ENCODE results near the gene USP9Y.
"Not testable (repeated sequence)": the region's sequence is repeated elsewhere in the genome, so short reads cannot be mapped to it uniquely, and the experiment has no call there.

The USP9Y gene

DNA sequence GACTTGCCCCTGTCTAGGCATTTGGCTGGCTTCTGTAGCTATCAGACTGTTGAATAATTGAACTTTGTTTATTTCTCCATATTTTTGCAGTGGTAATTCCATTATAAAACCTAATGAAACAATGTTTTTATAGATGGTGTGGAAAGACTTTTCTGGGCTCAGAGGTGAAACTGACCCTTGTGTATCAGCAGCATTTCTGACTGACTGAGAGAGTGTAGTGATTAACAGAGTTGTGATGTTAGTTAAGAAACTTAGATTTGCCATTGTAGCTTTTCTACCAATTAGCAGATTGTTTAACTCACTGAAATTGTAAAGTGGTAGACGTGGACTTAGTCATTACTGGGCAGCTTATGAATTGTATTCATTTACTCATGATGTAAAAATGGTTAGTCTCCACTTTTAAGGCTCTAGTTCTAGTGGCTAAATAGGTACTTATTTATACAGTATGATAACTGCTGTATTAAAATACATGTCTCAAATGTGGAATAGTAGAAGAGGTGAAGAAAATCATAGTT is at the start of gene USP9Y:
TSS of gene USP9Y (plus strand) at position 51 of the 515 bp plus-strand sequence. CDS start 8,217 bp downstream, outside the sequence.
- no peak for DNase-seq

DNA sequence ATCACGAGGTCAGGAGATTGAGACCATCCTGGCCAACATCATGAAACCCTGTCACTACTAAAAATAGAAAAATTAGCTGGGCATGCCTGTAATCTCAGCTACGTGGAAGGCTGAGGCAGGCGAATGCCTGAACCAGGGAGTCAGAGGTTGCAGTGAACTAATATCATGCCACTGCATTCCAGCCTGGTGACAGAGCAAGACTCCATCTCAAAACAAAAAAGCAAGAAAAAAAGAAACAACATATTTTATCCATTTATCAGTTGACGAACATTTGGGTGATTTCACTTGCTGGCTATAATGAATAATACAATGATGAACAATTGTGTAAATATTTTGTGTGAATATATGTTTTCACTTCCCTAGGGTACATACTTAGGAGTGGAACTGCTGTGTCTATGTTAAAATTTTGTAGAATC is 49.4 kb upstream of the USP9Y start:
- no peak for DNase-seq

GRCh38 chrY:12661745-12662681 is 39.0 kb upstream of the USP9Y start:
- peak; percentile 80 for DNase-seq

DNA sequence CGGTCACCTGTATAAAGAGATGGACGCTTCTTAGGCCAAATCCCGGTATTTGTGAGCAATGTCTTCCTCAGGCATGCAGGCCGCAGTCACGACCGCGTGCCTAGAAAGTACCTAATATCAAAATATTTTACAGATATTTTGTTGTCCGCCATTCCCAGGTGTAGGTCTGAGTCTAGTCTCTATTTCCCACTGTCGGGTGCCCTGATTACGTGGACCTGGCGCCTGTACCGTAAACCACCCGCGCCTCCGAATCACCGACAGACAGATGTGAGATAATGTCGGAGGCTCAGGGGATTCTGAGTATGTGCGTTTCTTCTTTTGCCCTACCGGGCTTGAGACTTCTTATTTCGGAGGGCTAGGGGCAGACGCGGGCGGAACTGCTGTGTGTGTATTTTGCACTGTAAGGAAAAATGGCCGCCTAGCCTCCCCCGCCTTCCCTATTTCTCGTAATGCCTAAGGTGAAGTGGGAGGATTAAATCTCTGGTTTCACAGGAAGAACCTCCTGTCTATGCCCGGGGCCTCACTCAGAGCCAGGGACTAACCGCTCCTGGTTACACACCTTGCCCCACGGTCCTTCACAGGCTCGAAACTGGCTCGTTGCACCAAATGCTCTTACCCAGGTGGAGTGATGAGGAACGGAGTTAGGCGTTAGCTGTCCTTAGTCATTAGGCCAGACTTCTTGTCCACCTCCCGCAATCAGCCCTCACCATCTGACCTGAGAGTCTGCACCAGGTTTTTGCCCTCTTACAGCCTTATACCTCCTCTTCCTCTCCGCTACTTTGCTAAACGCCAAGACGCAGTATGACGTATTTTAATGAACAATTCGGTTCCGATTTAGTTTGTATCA is 38.1 kb upstream of the USP9Y start:
- DNase-seq: peak; percentile 83

DNA sequence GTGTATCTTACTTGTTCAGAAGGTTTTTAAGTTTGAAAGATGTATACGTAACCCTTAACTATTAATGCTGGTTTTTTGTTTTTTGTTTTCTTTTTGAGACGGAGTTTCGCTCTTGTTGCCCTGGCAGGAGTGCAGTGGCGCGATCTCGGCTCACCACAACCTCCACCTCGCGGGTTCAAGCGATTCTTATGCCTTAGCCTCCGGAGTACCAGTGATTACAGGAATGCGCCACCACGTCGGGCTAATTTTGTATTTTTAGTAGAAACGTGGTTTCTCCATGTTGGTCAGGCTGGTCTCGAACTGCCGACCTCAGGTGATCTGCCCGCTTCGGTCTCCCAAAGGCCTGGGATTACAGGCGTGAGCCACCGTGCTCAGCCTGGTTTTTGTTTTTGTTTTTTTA is 37.2 kb upstream of the USP9Y start:
- not testable (repeated sequence) for DNase-seq

DNA sequence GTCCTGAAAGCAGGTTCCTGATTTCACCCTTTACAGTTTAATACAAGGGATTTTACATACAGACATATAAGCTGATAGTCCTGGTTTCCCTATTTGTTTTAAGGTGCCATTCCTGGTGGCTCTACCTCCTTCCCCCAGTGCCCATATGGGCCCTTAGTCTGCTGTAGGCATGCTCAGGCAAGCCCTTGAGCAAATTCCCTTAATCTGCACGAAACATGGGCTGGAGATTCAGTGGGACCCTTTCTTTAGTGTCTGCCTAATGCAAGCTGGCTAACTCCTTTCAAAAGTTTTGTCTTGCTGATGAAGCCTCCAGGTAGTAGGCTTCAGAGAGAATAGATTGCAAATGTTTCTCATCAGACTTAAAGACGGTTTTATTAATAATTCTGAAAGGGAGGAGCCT is 22.9 kb upstream of the USP9Y start:
- no peak for DNase-seq

- DNase-seq: no peak
Measured at GRCh38 chrY:12681535-12681934, 19.5 kb upstream of the USP9Y start.

DNA sequence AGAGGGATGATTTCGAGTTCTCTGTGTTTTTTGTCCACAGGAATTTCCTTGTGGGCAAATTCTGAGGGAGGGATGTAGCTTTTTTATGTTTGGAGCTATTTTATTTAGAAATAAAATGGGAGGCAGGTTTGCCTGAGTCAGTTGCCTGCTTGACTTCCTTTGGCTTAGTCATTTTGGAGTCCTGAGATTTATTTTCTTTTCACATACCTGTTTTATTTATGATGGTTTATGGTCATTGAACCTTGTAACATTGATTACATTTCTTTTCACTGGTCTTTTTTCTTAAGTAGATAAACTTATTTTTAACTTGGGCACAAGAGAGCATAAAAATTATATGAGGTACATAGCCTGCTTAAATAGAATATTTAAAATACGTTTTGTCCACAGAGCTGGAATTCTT is 12.7 kb upstream of the USP9Y start:
- DNase-seq: no peak

DNA sequence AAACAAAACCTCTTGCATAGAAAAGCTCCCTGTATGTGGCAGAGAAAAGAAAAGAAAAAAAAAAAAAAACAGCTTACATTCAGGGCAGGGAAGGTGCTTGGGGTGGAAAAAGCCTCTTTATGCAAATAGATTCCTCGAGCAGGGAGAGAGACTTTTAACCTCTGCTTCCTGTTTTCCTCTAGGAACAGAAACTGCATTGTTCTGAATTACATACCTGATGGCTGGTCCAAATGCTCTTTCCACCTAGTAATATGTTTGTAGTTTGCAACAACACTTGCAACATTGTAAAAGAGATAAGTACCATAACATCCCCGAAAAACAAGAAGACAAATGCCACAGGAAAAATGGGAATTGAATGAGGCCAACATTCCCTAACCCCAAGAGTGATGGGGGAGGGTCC is 944 bp upstream of the USP9Y start:
- DNase-seq: no peak

- no peak for DNase-seq
Measured at GRCh38 chrY:12702174-12702573, 1.1 kb downstream of the USP9Y start.

DNA sequence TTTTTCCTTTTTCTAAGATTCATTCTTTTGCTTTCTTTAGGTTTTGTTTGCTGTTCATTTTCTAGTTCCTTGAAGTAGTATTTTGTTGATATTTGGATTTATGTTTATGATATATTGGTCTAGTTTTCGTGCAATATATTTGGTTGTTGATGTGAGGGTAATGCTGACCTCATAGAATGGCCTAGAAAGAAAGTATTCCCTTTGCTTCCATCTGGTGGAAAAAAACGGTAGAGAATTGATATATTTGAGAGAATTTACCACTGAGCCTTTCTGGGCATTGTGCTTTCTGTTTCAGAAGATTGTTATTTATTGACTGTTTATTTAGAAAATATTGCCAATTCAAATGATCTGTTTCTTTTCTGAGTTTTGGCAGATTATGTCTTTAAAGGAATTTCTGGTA is 9.4 kb downstream of the USP9Y start:
- DNase-seq: no peak

- DNase-seq: no peak
Measured at GRCh38 chrY:12715376-12715775, 14.3 kb downstream of the USP9Y start.

- DNase-seq: no peak
Measured at GRCh38 chrY:12729746-12730145, 28.7 kb downstream of the USP9Y start.

DNA sequence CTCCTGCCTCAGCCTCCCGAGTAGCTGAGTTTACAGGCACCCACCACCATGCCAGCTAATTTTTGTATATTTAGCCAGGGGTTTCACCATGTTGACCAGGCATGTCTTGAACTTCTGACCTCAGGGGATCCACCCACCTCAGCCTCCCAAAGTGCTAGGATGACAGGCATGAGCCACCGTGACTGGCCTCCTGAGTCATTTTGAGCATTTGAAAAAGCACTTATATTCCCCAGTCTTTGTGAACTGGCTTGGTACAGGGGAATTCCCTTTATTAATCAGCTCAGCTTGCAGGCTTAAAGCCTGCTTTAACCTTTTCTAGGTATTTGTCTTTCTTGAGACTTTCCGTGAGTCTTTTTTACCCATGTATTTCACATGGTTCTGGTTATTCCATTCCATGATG is 32.6 kb downstream of the USP9Y start:
- DNase-seq: no peak

- DNase-seq: no peak
Measured at GRCh38 chrY:12734051-12734450, 33.0 kb downstream of the USP9Y start.

- no peak for DNase-seq
Measured at GRCh38 chrY:12741414-12741813, 40.4 kb downstream of the USP9Y start.

DNA sequence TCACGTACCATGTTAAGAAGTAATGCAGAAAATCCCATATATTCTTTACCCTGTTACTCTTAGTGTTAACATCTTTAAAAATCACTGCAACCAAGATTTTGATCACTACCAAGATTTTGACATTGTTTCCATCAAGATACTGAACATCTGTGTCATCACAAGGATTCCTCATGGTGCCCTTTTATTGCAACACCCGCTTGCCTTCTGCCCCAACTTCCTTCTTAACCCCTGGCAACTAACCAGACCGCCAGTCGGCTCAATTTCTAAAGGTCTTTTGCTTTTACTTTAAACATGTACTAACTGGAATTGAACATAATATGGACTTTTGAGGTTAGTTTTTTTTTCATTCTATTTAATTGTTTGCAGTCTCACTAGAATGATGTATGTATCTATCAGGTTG is 41.7 kb downstream of the USP9Y start:
- no peak for DNase-seq

DNA sequence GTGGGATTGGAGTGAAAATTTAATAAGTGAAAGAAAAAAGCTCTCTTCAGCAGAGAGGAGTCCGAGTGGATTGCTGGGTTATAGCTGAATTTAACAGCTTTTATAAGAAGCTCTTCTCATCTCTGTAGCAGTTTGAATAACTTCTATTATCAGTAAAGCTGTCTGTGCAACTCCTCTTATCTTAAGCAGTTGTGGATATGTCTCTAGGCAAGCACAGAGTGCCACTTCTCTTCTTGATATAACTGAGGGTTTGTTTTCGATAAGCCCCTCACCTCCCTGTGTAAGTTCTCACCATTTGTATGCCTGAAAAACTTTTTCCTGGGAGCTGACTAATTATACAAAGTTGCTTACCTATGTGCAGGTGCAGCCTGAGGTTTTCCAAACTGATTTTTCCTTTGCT is 43.1 kb downstream of the USP9Y start:
- DNase-seq: no peak

DNA sequence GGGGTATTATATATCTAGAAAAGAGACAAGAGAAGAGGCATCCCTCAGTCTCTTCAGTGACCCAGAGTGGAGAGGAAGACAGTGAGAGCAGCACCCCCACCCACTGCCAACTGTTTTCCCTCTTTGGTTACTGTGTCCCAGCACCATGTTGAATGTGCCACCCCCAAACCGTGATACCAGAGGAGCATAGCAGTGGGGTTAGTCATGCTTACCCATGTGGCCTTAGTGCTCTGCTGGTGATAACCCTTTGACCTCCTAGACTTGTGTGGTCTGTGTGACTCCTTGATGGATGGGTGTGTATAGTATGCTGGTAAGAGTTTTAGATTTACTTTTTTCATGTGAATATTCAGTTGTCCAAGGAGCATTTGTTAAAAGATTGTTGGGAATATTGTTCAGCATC is 48.3 kb downstream of the USP9Y start:
- DNase-seq: no peak

DNA sequence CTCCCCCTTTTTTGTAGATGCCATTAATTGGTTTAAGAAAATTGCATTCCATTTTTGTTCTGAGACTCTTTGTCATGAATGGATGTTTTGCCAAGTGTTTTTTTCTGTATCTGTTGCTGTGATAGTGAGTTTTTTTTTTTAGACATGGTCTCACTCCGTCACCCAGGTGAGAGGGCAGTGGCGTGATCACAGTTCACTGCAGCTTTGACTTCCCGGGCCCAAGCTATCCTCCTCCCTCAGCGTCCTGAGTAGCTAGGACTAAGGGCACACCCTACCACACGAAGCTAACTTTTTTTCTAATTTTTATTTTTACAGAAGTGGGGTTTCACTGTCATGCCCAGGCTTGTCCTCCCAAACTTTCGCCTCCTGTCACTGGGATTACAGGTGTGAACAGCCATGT is 51.8 kb downstream of the USP9Y start:
- no peak for DNase-seq

DNA sequence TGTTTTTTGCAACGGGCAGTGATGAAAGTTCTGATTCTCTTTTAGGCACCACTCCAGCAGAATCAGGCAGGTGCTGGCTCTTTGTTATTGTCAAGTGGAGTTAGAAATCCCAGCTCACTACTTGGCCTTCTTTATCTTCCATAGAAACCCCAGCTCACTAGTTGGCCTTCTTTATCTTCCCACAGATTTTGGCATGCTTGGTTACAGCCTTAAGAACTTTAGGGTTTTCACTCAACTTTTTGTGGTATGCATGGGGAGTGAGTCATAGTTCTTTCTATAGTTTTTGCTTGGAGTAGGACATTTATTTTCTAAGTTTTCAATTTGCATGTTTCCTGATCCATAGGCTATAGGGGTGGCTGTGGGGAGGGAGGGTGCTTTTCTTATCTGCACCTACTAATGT is 55.0 kb downstream of the USP9Y start:
- DNase-seq: no peak

DNA sequence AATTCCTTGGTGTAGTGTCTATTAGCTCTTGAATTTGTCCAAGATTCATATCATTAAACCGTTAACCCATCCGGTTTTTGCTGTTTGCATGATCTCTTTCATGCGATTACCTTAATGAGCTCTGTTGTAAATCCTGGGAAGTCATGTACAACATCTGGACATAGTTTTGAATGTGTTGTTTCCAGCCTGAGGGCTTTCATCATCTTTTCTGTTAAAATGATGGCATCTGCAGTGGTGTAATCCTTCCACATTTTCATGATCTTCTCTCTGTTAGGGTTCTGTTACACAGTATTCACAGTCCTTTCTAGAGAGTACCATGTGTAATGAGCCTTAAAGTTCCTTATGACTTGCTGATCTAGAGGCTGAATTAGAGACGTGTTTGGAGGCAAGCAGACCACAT is 64.9 kb downstream of the USP9Y start:
- DNase-seq: peak; percentile 1

DNA sequence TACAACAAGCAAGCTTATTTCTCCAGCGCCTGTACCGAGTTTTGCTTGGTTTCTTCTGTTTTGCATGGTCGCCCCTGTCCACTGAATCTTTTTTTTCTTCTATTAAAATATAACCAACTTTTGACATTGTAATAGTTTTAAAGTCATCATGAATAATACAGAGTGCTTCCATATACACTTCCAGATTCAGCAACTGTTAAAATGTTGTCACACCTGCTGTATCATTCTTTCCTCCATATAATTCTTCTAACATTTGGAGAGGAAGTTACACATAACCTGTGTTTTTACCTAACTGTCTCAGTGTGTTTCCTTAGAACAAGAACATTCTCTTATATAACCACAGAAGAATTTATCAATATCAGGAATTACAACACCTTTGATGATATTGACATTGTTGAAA is 83.5 kb downstream of the USP9Y start:
- DNase-seq: no peak

DNA sequence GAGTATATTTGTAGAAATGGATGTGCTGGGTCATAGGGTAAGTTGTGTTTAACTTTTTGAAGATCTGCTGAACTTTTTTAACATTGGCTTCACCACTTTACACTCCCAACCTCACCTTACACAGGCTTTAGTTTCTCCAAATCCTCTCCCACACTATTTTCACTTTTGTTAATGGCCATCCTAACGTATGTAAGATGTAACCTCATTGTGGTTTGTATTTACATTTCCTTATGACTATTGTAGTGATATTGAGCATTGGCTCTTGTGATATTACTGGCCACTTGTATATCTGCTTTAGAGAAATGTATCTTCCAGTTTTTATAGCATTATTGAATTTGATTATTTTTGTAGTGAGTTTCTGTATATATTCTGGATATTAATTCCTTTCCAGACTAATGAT is 93.0 kb downstream of the USP9Y start:
- no peak for DNase-seq
